ENCODE data around the gene MYLIP. TPM values are rescaled to one million over a fixed set of nuclear protein-coding genes. Genes with fewer than 3 reads are reported as not detected.

The MYLIP gene
- total RNA-seq, 4 donors from 2014 or later: 20.1 to 46.2 (median 24.7) TPM

- peak; percentile 54 to 84 (median 62) for DNase-seq
These were observed 55.2 kb downstream of the MYLIP start for GRCh38 chr6:16184129-16184528.

GRCh38 chr6:16184551-16184950 lies 55.7 kb downstream of the MYLIP start:
- TF ChIP-seq CTCF (IDR thresholded peaks at IDR 0.05) (no peak), POLR2A (IDR thresholded peaks at IDR 0.05) (no peak)
- peaks cover 0 to 9% (median 0%) of the 10 kb centered on the region in 4 donors for H3K4me1 ChIP-seq
- H3K9me3 ChIP-seq: peaks cover 0 to 8% (median 0%) of the 10 kb centered on the region in 4 donors
- H3K27ac ChIP-seq: peak overlapping the region in 1 of 4 donors; percentile 76
- no peaks in the 10 kb centered on the region for H3K36me3 ChIP-seq
- no peak overlapping the region for H3K4me3 ChIP-seq
- H3K27me3 ChIP-seq: no peaks in the 10 kb centered on the region
- DNase-seq: no peak

More at GRCh38 chr6:16184129-16184528, 55.2 kb downstream of the MYLIP start:
- no peaks in the 10 kb centered on the region for H3K27me3 ChIP-seq
- no peaks in the 10 kb centered on the region for H3K36me3 ChIP-seq
- H3K27ac ChIP-seq: peak overlapping the region in 1 of 4 donors; percentile 76
- peaks cover 0 to 9% (median 0%) of the 10 kb centered on the region in 4 donors for H3K4me1 ChIP-seq
- no peak overlapping the region for H3K4me3 ChIP-seq
- TF ChIP-seq POLR2A (IDR thresholded peaks at IDR 0.05): no peak
- peak in 4 of 6 experiments; percentile 40 to 56 (median 52) for TF ChIP-seq CTCF (IDR thresholded peaks at IDR 0.05)
- peaks cover 0 to 8% (median 0%) of the 10 kb centered on the region in 4 donors for H3K9me3 ChIP-seq

GRCh38 chr6:16187176-16187575 lies 58.3 kb downstream of the MYLIP start:
- H3K4me3 ChIP-seq: no peak overlapping the region
- H3K9me3 ChIP-seq: no peaks in the 10 kb centered on the region
- H3K27me3 ChIP-seq: no peaks in the 10 kb centered on the region
- DNase-seq: no peak
- peak overlapping the region in 1 of 4 donors; percentile 37 for H3K27ac ChIP-seq
- TF ChIP-seq POLR2A (IDR thresholded peaks at IDR 0.05) (no peak), CTCF (IDR thresholded peaks at IDR 0.05) (no peak)
- H3K4me1 ChIP-seq: peaks cover 0 to 9% (median 1%) of the 10 kb centered on the region in 4 donors
- H3K36me3 ChIP-seq: no peaks in the 10 kb centered on the region

GRCh38 chr6:16190214-16190613 lies 61.3 kb downstream of the MYLIP start:
- Histone ChIP-seq H3K4me3 (no peak overlapping the region), H3K4me1 (peaks cover 0 to 2% (median 0%) of the 10 kb centered on the region in 4 donors), H3K27ac (no peak overlapping the region), H3K27me3 (no peaks in the 10 kb centered on the region), H3K9me3 (no peaks in the 10 kb centered on the region), H3K36me3 (no peaks in the 10 kb centered on the region)
- no peak for DNase-seq
- TF ChIP-seq POLR2A (IDR thresholded peaks at IDR 0.05) (no peak), CTCF (IDR thresholded peaks at IDR 0.05) (no peak)

GRCh38 chr6:16196260-16196983 lies 67.5 kb downstream of the MYLIP start:
- Histone ChIP-seq H3K4me3 (no peak overlapping the region), H3K27ac (no peak overlapping the region), H3K27me3 (no peaks in the 10 kb centered on the region), H3K36me3 (no peaks in the 10 kb centered on the region), H3K9me3 (no peaks in the 10 kb centered on the region), H3K4me1 (peaks cover 0 to 12% (median 0%) of the 10 kb centered on the region in 4 donors)
- no peak for DNase-seq
- TF ChIP-seq POLR2A (IDR thresholded peaks at IDR 0.05) (no peak), CTCF (IDR thresholded peaks at IDR 0.05) (no peak)

All from Peyer's patch (tissue), 4 donors.